ENCODE results near the gene MICALL1.

MICALL1 gene, protein sequence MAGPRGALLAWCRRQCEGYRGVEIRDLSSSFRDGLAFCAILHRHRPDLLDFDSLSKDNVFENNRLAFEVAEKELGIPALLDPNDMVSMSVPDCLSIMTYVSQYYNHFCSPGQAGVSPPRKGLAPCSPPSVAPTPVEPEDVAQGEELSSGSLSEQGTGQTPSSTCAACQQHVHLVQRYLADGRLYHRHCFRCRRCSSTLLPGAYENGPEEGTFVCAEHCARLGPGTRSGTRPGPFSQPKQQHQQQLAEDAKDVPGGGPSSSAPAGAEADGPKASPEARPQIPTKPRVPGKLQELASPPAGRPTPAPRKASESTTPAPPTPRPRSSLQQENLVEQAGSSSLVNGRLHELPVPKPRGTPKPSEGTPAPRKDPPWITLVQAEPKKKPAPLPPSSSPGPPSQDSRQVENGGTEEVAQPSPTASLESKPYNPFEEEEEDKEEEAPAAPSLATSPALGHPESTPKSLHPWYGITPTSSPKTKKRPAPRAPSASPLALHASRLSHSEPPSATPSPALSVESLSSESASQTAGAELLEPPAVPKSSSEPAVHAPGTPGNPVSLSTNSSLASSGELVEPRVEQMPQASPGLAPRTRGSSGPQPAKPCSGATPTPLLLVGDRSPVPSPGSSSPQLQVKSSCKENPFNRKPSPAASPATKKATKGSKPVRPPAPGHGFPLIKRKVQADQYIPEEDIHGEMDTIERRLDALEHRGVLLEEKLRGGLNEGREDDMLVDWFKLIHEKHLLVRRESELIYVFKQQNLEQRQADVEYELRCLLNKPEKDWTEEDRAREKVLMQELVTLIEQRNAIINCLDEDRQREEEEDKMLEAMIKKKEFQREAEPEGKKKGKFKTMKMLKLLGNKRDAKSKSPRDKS

DNA sequence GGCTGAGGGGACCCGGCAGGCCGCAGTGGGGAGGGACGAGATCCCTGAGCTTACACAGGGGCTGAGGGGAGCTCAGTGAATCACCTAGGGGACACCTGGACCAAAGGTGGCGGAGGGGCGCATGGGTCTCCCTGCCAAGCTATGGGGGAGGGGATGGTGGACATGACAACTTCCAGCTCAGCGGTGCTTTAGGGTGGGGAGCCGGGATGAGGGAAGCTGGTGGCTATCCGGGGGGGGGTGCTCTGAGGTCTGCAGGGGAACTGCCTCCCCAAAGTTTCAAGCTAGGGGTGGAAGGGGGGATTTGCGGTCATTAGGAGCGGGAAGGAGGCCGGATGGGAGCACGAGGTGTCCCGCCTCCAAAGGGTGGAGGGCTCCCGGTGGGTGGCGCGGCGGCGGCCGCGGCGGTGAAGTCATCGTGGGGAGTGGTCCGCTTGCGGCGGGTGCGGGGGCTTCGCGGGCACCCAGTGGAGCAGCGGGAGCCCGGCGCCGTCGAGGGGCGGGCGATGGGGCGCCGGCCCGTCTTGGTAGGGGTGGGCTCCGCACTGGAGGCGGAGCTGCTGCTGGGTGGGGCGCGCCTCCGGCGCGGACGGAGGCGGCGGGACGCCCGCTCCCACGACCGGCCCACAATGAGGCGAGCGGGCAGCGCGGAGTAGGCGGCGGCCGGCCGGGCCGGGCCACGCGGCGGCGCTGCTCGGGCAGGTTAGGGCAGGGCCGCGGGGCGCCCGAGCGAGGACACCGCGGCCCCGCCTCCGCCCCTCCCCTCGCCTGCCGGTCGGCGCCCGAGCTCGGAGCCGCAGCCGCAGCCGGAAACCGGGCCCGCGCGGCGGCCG lies at the start of gene MICALL1:
Gene MICALL1 (plus strand): TSS at position 764 of the 830 bp plus-strand sequence. CDS start 126 bp downstream, outside the sequence.
- DNase-seq, result peak; percentile 74

DNA sequence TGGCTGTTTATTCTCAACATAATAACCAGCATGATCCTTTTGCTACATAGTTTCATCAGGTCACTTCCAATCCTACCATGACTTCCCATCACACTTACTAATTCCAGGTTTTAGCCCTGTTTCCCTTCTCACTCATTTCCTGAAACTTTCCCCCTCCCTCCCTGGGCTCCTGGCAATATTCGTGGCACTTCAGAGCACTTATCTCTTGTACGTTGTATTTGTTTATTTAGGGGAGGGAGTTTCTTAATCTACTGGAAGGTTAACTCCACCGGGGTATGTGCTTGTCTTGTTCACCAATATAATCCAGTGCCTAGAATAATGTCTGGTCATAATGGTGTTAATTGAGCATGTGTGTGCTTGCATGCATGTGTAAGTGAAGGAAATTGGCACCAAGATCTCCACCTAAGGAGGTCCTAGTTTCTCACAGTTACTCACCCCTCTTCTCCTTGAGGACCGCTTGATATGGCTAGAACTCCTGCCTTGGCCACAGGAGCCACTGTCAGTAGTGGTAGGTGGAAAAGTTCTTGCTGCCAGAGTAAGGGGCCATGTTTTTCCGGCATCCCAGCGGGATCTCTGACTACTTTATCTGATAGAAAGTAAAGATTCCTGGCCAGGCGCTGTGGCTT lies 45.2 kb upstream of the MICALL1 start:
- no peak for DNase-seq

DNA sequence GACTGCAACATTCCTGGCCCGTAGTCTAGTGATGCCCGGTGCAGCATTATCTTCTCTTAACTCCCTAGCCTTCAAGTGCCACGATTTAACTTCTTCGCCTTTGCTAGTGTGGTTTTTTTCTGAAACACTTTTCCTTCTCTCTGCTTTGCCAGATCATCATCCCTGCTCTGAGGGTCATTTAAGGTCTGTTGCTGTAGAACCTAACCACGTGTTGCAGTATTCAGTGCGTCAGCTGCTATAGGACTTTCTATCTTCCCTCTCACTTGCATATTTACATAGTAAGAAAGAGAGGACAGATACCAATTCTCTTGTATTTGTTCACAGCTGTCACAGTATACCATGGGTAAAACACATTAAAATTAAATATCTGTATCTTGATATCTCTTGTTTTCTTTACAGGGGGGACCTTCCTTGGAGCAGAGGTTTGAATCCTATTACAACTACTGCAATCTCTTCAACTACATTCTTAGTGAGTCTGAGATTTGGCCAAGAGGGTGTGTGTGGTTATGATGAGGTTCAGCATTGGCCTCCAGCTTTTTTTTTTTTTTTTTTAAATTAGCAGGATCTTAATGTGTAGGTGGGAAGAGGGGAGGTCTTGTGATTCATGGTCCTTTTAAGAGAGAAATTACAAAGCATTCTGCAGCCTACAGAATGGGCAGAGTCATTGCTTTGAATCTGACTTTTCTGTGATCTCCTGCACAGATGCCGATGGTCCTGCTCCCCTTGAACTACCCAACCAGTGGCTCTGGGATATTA lies 43.3 kb upstream of the MICALL1 start:
- no peak for DNase-seq

DNA sequence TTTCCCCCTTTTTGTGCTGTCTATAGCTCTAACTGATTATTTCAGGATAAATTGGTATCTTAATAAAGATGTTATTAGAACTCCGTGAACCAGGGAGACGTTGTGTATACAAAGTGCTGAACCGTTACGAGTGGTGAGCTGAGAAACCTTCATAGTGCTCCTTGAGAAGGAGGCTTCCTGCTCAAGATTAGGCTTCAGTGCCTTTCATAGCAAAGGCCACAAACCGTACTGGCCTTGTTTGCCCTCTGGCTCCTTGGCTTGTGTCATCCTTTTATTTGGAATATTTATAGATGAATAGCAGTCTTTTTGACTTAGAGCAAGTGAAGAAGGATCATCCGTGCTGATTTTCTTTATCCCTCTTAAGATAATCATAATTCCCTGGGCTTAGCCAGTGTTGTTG lies 40.6 kb upstream of the MICALL1 start:
- DNase-seq, result no peak

DNA sequence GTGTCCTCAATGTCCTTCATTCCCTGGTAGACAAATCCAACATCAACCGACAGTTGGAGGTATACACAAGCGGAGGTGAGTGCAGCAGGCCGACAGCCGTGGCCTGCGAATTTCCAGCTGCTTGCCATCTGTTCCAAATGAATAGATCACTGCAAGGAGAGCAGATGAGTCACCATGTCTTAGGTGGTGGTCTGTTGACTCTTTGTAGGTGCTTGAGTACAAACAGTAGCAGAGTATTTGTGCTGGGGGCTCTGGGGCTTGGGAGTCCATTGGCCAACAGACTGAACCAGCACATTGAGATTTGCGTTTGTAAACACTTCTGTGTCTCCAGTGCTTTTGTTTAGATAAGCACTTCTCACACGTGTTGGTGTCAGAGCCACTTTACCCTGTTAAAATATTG lies 35.8 kb upstream of the MICALL1 start:
- no peak for DNase-seq

DNA sequence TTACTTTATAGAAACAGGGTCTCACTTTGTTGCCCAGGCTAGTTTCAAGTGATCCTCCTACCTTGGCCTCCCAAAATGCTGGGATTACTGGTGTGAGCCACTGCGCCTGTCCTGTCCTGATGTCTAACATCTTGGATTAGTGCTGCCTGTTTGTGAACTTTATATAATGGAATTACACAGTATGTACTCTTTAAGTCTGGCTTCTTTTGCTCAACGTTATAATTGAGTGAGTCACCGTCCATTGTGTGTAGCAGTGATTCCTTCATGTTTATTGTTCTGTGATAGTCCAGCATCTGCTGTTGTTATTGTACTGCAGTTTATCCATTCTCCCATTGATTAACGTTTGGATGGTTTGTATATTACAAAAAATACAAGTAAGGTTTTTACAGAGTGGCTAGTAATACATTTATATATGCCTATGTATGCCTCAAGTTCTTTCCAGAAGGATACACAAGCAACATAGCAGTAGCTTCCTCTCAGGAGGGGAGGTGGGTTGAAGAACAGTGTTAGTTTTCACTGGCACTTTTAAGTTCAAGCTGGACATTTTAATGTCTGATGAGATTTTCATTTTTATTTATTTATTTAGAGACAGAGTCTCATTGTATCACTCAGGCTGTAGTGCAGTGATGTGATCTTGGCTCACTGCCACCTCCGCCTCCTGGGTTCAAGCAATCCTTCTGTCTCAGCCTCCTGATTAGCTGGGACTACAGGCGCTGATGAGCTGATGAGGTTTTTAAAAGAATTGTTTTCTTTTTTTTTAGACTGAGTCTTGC lies 25.2 kb upstream of the MICALL1 start:
- no peak for DNase-seq

DNA sequence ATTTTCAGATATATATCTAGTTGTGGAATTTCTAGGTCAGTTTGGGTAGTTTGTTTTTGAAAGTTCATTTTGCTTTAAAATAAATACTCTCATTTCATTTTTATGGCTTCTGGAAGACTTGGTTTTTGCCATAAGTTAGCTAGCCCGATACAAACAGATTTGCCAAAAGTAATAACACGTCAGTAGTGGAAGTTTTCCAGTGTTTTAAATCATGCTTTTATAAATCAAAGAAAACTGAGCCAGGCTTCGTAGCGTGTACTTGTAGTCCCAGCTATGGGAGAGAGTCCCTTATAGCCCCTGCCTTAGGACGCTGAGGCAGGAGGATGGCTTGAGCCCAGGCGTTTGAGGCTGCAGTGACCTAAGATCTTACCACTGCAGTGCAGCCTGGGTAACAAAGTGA lies 21.7 kb upstream of the MICALL1 start:
- peak; percentile 57 for DNase-seq

DNA sequence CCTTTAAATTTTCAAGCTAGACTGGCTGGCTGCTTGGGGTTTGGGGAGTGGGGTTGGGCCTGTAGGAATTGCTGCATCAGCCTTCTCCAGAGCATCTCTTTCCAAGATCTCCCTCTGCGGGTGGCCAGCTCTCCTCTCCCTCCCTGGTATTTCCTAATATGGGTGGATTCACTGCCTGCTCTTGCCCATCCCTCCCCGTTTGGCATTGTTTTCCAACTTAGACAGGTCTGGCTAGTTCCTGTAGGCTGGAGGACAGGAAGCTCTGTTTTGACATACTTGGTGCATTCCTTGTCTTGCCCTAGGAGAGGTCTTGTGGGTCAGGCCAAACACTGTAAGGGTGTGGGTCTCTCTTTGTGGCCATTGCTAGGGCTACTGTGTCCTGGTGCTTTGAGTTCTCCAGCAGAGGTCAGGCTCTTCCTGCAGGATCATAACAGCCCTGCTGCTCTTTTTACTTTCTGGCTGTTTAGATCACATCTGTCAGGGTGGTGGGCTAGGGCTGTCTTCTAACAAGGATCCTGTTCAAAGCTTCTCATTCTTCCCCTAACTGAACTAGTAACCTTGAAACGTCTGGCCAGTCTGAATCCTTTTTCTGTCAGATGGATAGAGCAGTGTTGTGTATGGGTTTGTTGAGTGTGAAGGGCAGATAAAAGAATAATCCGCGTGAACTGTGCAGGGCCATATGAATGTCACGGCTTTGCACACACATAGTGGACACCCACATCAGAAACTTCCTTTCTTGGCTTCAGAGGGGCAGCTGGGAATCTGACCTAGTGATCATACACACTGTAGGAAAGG lies 18.3 kb upstream of the MICALL1 start:
- DNase-seq, result no peak

DNA sequence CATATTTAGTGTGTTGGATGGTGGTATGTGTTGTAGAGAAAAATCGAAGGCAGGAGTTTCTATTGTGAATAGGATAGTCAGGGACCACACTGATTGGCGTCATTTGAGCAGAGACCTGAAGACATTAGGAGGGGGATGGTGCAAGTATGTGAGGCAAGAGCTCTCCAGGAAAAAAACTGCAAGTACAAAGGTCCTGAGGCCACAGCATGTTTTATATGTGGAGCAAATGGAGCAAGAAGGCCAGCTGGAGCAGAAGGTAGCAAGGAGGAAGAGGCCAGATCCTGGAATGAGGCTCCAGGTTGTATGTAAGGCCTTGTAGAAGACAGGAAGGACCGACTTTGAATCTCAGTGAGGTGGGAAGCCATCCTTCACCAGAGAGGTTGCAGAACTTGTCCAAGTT lies 14.2 kb upstream of the MICALL1 start:
- no peak for DNase-seq

DNA sequence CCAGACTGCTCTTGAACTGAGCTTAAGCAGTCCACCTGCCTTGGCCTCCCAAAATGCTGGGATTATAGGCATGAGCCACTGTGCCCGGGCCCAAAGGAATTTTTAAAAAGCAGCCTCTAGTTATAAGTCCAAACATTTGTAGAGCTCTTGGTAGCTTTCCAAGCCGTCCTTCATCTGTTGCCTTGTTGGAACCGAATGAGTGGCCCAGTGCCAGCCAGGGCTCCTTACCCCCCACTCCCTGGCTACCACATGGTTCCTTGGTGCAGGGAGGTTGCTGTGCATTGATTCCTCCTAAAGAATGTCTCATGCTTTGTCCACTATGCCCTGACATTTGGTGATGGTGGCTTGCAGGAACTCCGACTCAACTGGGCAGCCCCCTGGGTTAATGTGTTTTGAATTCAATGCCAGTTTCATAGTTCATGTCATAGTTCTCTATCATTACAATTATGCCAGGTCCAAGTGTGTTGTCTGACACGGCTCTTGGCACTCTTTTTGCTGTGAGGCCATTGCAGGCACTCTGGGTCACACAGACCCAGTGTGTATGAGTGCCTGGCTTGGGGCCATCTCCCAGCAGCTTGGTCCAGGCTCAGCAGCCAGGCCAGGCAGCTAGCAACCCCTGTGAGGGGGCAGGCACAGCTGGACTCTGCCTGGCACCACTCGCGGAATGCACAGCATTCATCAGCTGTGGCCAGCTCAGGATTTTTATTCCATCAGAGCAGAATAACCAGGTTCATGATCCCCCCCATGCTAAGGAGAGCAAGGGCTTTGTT lies 13.3 kb upstream of the MICALL1 start:
- no peak for DNase-seq

DNA sequence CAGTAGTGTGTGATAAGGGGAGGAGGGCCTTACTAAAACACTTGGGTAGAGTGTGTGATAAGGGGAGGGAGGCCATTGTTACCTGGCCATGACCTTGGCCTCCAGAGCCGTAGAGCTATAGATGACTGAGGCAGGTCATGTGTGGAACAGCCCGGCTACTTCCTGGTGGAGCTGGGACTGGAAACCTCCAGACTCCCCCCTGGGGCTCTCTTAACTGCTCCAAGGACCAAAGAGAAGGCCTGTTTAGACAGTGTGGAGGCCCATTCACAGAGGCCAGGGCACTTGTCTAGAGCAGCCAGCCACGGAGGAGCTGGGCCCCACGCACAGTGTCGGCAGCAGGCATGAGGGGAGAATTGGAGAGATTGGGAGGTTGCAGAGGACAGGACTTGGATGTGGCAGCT lies 12.5 kb upstream of the MICALL1 start:
- DNase-seq, result no peak

DNA sequence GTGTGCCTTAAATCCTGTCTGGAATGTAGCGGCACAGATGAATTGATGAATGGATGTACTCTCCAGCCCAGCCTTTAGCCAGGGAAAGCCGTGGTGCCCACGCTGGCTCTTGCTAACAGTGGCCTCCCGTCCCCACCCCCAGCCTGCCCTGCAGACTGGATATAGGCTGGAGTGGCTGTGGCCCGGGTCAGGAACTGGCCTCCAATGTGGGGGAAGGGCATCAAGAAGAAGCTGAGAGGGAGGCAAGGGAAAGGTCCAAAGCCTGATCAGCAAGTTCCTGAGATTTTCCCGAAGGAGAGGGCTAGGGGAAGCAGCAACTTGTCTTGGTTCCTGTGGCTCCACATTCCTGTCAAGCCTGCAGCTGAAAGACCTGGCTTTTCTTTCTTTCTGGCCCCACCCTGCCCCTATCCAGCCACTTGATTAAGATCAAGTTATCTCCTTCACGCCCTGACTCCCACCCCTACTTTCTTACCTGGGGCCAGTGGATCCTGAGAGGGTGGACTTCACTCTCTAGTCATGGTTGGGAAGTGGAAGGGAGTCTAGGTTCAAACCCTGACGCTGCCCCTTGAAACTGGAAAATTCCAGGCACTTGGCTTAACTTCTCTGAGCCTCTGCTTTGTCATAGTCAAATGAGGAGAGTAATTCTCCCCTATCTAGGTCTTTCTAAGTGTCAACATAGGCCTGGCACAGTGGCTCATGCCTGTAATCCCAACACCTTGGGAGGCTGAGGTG lies 11.0 kb upstream of the MICALL1 start:
- no peak for DNase-seq

DNA sequence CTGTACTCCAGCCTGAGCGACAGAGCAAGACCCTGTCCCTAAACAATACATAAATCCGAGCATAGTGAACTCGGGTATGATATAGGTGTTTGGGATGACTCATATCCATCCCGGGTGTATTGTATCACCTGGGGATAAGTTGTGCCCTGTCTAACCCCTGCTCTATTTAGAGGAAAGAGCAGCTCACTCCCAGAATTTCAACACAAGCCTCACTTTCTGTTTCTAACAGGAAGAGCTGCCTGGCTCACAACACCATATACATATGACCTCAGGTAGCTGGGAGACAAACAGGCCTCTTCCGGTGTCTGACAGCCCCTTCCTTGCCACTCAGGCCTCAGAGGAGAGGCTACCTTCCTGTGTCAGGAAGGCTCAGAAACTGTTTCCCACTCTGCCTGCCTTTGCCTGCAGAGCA lies 9.9 kb upstream of the MICALL1 start:
- DNase-seq, result no peak

DNA sequence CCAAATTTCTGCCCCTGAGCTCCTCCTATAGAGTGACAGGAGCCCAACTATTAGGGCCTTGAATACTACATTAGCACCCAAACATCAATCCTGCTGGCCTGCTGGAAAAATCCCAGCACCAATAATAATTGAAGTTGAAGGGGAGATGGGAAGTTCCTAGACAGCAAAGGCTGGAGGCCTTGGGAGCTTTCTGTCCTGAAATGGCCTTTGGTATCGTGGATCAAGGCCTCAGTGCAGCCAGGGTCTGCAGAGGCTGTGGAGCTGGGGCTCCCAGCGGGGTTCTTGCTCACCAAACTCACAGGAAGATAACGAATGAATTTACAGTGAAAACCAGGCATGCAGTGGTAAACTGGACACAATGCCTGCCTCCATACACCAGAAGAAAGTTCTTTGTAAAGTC lies 9.2 kb upstream of the MICALL1 start:
- DNase-seq, result no peak

DNA sequence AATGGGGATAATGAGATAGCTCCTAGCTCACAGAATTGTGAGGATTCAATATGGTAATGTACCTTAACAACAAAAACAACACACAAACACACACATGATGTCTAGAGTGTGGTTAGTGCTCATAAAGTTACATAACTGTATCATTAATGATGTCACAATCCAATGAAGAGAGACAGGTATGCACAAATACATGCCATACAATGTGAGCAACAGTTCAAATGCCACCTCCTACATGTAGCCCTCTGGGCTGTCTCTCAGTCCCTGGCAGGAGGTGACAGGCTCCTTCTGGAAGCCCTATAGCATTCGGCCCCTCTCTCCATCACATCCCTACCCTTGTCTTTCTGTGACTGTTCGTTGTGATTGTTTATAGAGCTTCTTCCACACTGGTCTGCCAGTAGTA lies 8.3 kb upstream of the MICALL1 start:
- DNase-seq, result no peak

DNA sequence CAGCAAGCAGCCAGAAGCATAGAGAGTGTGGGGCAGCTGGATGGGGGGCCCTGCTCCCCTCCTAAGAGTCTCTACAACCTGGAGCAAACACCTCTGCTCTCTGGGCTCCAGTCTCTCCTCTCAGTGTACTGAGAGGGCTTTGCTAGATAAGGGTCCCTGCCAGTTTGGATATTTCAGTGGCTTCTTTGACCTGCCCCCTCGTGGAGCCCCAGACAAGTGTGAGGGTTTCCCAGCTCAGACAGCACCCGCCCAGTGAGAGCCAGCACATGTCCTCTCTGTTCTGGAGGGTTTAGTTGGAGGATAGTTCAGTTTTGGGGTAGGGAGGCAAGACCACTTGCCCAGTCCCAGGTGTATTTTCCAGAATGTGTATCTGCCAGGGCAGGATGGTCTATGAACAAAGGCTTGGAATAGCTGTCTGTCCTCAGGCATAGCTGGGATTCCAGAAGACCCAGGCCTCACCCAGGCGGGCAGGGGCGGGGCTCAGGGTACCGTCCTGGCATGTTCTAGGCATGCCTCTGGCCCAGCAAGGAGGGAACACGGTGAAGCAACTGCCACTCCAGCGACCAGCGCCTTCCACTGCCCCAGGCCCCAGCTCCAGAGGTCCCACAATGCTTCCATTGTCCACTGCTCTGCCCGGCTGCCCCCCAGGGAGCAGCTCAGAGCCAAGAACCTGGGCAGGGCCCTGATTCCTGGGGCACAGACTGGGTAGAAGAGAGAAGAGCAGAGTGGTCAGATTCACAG lies 7.5 kb upstream of the MICALL1 start:
- DNase-seq, result no peak

DNA sequence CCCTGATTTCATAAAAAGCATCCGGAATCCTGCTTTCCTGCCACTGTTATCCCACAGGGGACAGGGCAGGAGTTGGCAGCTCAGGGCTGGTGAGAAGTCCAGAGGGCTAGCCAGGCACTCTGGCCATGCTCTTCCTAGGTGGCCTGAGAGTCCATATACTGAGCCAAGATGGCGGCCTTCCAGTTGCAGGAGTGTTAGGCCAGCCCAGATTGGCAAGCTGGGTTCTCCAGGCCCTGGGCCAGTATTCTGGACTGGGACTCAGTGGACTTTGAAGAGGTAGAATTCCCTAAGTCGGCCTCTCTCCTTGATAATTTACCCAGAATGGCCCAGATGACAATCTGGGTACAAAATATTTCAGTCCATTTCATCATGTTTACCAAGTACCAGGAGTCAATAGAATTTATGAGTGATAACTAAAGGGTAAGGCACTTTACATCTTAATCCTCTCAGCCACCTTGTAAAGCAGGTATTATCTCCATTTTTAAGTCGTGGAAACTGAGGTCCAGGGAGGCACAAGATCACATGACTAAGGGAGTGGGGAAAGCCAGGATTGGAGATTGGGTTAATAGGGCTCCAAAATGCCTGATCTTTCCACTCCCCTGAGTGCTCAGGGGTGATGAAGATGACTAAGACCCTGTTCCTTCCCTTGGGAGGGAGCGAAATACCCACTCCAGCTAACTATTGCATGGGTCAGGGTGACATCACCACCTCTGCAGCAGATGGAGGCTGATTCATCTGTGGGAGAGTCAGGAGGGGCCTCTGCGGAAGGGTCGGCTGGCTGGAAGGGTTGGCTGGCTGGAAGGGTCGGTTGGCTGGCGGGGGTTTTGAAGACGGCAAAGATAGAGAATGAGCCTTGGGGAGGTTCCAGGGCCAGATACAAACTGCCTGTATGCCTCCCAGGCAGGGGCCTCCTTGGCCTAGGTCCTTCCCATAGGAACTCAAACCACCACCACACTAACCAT lies 1.2 kb upstream of the MICALL1 start:
- DNase-seq, result peak; percentile 47
